Measurements from ENCODE around the gene ADPGK. TPM values are rescaled to one million over a fixed set of nuclear protein-coding genes. Genes with fewer than 3 reads are reported as not detected.

ADPGK gene
- total RNA-seq, 1 experiment from 2014 or later = 54.8 TPM

DNA sequence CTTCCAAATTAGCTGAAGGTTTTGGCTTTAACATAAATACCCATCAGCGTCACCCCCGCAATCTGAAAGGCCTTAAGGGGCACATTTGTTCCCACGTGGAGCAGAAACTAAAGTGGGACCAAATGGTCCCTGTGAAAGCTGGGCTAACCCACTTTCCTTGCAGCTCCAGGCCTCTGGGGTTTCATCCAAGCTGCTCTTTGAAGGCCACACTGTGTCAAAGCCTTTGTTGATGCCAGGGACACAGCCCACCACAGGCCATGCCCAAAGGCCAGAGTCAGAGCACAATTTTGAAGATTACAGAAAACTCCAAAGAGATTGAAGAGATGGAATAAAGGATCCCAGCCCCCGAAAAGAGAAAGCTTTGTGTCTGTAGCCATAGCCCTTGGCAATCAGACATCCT, 2.7 kb upstream of the ADPGK start:
- Mint-ChIP-seq H3K4me3 (no peak overlapping the region), H3K27ac (no peak overlapping the region), H3K4me1 (peaks cover 17% of the 10 kb centered on the region in 2 experiments), H3K9me3 (no peaks in the 10 kb centered on the region), H3K36me3 (ENCODE audit: insufficient read depth in 1 of 3, low read depth in 3 of 3) (peaks cover 0 to under 1% (median under 1%) of the 10 kb centered on the region in 3 experiments; a peak in 2 of 7 replicates), H3K27me3 (ENCODE audit: low read depth) (peaks cover 7% of the 10 kb centered on the region)
- Histone ChIP-seq H2BK20ac (ENCODE audit: low read depth, low read length, poor library complexity, severe bottlenecking) (no peak overlapping the region), H3K79me2 (ENCODE audit: insufficient read depth, low read length) (peaks cover 10% of the 10 kb centered on the region; the same call in 1 of the 2 replicates), H2AFZ (ENCODE audit: low read length) (no peak overlapping the region), H2BK120ac (ENCODE audit: low read depth, low read length, poor library complexity, severe bottlenecking) (no peak overlapping the region), H4K5ac (ENCODE audit: insufficient read length, low read depth, low read length) (no peak overlapping the region), H3K79me1 (ENCODE audit: insufficient read depth, low read depth, low read length, poor library complexity, severe bottlenecking) (no peaks in the 10 kb centered on the region), H4K20me1 (ENCODE audit: control insufficient read depth, insufficient read depth, insufficient read length) (no peaks in the 10 kb centered on the region), H3K4me2 (ENCODE audit: insufficient read depth, insufficient read length, low read length) (no peak overlapping the region), H3K18ac (ENCODE audit: insufficient read length, low read depth, low read length) (no peak overlapping the region), H3T11ph (ENCODE audit: low read length) (no peak overlapping the region), H3K14ac (ENCODE audit: insufficient read depth, low read length) (no peak overlapping the region), H3K23ac (ENCODE audit: insufficient read length, low read depth, low read length) (no peak overlapping the region), H2BK5ac (ENCODE audit: insufficient read length, low read length) (no peak overlapping the region), H3K9me3 (ENCODE audit: control insufficient read depth, low read depth, low read length) (no peaks in the 10 kb centered on the region), H3K4ac (ENCODE audit: low read depth, low read length) (no peak overlapping the region), H2BK12ac (ENCODE audit: insufficient read length, low read depth, low read length) (no peak overlapping the region), H2BK15ac (ENCODE audit: low read depth, low read length) (no peak overlapping the region), H3K27ac (ENCODE audit: insufficient read length, low read depth, low read length) (no peak overlapping the region), H3K23me2 (ENCODE audit: insufficient read length, low read depth, low read length, poor library complexity, severe bottlenecking) (peaks cover 3% of the 10 kb centered on the region), H3K56ac (ENCODE audit: insufficient read length, low read depth, low read length) (no peak overlapping the region), H2AK5ac (ENCODE audit: insufficient read length, low read length) (no peak overlapping the region), H3K9ac (ENCODE audit: extremely low read depth, insufficient read length, low read length) (no peak overlapping the region), H3K27me3 (ENCODE audit: insufficient read depth, low read length) (no peaks in the 10 kb centered on the region), H4K91ac (ENCODE audit: insufficient read length, low read depth, low read length) (no peak overlapping the region), H3K4me1 (ENCODE audit: insufficient read depth, low read length) (peaks cover 9% of the 10 kb centered on the region; the same call in 1 of the 2 replicates), H4K8ac (replicated peaks; ENCODE audit: insufficient read length, low read depth, low read length) (no peak overlapping the region)
- no peak for DNase-seq
- TF ChIP-seq, protein P1, sequence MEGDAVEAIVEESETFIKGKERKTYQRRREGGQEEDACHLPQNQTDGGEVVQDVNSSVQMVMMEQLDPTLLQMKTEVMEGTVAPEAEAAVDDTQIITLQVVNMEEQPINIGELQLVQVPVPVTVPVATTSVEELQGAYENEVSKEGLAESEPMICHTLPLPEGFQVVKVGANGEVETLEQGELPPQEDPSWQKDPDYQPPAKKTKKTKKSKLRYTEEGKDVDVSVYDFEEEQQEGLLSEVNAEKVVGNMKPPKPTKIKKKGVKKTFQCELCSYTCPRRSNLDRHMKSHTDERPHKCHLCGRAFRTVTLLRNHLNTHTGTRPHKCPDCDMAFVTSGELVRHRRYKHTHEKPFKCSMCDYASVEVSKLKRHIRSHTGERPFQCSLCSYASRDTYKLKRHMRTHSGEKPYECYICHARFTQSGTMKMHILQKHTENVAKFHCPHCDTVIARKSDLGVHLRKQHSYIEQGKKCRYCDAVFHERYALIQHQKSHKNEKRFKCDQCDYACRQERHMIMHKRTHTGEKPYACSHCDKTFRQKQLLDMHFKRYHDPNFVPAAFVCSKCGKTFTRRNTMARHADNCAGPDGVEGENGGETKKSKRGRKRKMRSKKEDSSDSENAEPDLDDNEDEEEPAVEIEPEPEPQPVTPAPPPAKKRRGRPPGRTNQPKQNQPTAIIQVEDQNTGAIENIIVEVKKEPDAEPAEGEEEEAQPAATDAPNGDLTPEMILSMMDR (conservative IDR thresholded peaks at IDR 0.05) = no peak
- WGBS (ENCODE audit: extremely low coverage, insufficient read length, low lambda C conversion rate) = no CpG with 5 or more reads among the region's 4 CpGs
